Spleen (tissue), 7 donors: ENCODE measurements around the gene UGT1A3.

Source experiments
- POLR2A ChIP-seq, 3 donors: fragments of 450-650 bp; IDR thresholded peaks; one replicate each; pipeline ENCODE4 v1.5.1; 2017; ENCODE audit warnings: antibody characterized with exemption in 3 of 3, mild to moderate bottlenecking in 1 of 3
- POLR2AphosphoS5 ChIP-seq, 3 donors: sonication (generic); formaldehyde crosslinking; IDR thresholded peaks; one replicate each; pipeline ENCODE4 v1.5.1; 2017; ENCODE audit warnings: antibody characterized with exemption in 3 of 3
- TF ChIP-seq, protein P1 (sequence below), 11 experiments: fragments of 200-600 bp in 7 of 11; fragments of 450-650 bp in 4 of 11; sonication (generic) in 4 of 11; IDR thresholded peaks in 8 of 11; conservative IDR thresholded peaks in 3 of 11; 1 replicate in 7 of 11; 2 replicates in 4 of 11; pipeline versions ENCODE4 v1.4.0 to v1.8.0; 2016 to 2021; ENCODE audit warnings: antibody characterized with exemption in 11 of 11, inconsistent platforms in 4 of 11, mild to moderate bottlenecking in 1 of 11
- donor health status: DM: no; HTN: no; CAD: no; lungs with moderate emphysema.
- donor health status: DM: no; HTN: no; CAD: no.
- donor health status: DM: no; HTN: no; CAD: no.

- TF ChIP-seq, protein P1, sequence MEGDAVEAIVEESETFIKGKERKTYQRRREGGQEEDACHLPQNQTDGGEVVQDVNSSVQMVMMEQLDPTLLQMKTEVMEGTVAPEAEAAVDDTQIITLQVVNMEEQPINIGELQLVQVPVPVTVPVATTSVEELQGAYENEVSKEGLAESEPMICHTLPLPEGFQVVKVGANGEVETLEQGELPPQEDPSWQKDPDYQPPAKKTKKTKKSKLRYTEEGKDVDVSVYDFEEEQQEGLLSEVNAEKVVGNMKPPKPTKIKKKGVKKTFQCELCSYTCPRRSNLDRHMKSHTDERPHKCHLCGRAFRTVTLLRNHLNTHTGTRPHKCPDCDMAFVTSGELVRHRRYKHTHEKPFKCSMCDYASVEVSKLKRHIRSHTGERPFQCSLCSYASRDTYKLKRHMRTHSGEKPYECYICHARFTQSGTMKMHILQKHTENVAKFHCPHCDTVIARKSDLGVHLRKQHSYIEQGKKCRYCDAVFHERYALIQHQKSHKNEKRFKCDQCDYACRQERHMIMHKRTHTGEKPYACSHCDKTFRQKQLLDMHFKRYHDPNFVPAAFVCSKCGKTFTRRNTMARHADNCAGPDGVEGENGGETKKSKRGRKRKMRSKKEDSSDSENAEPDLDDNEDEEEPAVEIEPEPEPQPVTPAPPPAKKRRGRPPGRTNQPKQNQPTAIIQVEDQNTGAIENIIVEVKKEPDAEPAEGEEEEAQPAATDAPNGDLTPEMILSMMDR (IDR thresholded peaks at IDR 0.05 in 8 of 11, conservative IDR thresholded peaks at IDR 0.05 in 3 of 11) = no peak
- no peak for TF ChIP-seq POLR2A (IDR thresholded peaks at IDR 0.05)
- no peak for TF ChIP-seq POLR2AphosphoS5 (IDR thresholded peaks at IDR 0.05)
Observed at GRCh38 chr2:233708942-233709341, 19.9 kb upstream of the UGT1A3 start.
